GM19351 (cell line): ENCODE data around the gene NEDD9.

ENCODE experiments used
- ATAC-seq: cut with Tn5 transposase; IDR thresholded peaks from one replicate; pipeline ENCODE4 v1.9.1; 2021; ENCODE audit warnings: mild to moderate bottlenecking, moderate library complexity; ENCODE audit not compliant: unreplicated experiment

Gene NEDD9

DNA sequence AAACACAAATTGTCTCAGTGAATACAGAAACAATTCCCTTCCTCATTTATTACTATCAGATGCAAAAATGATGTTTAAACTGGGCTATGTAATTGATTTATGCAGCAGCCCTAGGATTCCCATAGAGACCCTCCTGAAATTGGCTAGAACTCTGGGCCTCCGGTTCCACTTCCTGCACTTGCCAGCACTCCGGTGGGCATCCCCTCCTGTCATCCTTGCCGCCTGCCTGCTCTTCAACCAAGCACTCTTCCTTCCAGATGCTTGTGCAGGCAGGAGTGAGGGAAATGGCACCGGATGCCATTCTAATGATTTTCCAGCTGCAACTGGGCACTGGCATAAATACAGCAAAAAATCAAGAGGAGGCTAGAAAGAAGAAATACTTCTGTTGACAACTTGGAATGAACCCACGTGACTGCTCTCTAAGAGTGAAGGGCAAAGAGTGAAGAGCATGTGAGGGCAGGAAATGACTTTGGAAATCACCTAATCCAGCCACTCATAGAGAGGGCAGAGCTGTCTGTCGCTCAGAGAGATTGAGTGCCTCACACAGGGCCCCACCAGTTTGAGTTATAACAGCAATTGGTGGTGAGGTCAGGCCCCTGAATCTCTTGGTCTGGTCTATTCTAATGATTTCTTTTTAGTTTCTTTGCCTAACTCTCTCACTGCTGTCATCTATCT lies 3.7 kb upstream of the NEDD9 start:
- ATAC-seq, result no peak

GRCh38 chr6:11235062-11235461 lies 2.6 kb upstream of the NEDD9 start:
- no peak for ATAC-seq

- no peak for ATAC-seq
Measured at GRCh38 chr6:11233673-11234573, 1.5 kb upstream of the NEDD9 start.

DNA sequence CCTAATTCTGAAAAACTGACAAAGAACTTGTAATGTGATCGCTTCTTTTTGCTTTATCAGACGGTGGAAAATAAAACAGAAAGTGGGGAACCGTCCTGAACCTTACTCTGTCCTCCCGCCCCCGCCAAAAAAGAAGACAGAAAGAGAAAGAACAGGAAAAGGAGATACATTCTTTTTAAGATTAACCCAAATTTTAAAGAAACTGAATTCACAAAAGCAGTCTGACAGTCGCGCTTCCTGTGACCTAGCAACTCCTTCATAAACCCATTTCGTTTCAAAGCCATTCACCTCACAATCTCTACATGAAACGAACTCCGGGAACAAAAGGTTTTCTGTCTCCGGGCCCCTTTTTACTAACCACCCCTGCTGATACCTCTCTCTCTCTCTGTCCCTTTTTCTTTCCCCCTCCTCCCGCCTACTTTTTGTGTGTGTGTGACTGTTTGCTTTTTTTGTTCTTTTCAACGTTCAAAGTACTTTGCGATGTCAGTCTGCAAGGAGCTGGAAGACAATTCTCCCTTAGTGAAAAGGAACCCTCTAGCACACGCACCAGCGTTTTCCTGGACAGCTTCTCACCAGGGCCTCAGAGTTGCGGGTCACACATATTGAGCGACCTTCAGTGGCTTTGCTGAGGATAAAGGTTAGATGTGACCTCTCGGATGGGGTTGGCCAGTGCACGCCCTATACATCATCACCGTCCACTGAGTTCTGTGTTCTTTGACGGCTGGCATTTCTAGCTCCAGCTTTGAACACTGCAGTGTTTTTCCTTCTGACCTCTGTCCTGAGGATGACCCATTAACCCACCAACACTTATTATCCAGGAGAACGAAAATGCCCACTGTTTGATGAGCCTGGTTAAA lies 530 bp upstream of the NEDD9 start:
- peak; percentile 17 for ATAC-seq

- no peak for ATAC-seq
Measured at GRCh38 chr6:11231564-11232192, 790 bp downstream of the NEDD9 start.

- ATAC-seq, result no peak
Measured at GRCh38 chr6:11231108-11231463, 1.4 kb downstream of the NEDD9 start.

DNA sequence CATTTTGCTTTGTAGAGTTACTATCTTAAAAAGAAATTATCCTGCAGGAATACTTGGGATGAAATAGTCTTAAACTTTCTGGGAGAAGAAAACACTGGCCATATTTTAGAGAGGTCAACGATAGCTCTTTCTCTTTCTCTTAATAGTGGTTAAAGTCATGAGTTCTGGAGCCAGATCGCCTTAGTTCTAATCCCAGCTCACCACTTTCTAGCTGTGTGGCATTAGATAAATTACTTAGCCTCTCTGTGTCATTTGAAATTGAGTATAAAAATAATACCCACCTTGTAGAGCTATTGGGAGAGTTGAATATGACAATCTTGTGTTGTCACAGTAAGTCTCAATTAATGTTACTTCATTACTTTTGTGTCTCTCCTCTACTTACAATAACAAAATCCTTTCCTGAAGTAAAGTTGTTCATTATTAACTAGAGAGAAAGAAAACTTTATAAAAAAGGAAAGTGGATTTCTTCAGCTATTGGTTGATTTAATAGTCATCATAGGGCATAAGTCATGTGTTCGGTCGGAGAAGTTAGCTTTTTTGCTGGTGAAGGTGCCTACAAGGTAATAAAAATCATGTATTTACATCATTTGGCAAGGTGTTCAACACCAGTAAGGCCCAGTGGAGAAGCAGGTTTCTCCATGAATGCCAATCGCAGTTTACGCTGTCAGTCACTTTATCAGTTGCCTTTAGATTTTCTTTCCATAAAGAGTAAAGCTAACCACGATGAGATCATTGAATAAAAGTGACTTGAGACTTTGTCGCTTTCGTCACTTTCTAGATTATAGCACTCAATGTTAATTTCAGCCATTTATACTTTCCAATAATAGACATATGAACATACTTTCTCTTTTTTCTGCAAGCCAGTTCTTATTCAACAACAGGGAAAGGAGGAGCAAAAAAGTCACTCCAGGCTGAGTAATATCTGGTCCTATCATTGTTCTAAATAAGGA lies 2.0 kb downstream of the NEDD9 start:
- ATAC-seq, result no peak

GRCh38 chr6:11229655-11230046 lies 2.8 kb downstream of the NEDD9 start:
- no peak for ATAC-seq

DNA sequence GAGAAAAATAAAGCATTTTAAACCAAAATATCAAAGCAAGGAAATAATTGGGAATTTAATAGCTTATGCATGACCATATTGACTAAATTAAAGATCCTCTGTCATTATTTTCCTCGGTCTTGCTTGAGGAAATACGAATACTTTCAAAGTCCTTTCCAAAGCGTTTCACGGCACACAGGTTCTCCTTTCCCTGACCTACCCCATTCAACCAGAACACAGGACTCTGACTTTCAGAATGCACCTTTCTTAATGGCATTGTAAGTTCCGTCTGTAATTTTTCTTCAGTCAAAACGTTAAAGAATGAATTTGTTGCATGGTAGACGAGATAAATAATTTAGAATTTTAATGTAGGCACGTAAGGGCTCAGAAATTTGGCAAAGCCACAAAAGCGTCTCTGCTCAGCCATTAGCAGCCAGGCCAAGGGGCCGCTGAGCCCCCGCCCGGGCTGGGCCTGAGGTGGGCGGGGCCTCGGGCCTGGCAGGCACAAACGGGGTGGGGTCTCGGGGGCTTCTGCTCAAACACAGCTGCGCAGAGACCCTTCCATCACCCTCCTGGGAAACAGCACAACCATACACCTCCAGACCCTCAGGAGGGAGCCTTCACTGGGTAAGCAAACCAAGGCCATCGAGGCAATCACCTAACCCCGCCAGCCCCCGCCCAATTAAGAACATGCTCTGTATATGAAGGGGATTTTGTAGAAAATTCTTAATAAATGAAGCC lies 3.4 kb downstream of the NEDD9 start:
- no peak for ATAC-seq

DNA sequence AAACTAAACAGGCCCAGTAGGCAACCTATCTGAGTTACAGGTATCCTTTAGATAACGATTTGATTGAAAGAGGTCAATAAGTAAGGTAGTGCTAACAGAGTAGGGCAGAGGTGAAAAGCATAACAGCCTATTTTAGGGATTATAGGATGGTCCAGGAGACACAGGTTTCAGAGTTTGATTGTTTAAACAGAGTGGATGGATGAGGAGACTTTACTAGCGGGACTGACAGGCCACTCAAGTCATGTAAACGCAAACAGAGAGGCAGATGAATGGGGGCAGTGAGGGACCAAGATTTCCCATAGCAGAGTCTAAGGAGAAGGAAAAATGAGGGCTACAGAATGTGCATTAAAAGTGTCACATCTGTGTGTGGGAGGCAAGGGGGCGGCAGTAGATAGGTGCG lies 4.8 kb downstream of the NEDD9 start:
- ATAC-seq, result no peak

GRCh38 chr6:11226005-11226404 lies 6.5 kb downstream of the NEDD9 start:
- no peak for ATAC-seq

DNA sequence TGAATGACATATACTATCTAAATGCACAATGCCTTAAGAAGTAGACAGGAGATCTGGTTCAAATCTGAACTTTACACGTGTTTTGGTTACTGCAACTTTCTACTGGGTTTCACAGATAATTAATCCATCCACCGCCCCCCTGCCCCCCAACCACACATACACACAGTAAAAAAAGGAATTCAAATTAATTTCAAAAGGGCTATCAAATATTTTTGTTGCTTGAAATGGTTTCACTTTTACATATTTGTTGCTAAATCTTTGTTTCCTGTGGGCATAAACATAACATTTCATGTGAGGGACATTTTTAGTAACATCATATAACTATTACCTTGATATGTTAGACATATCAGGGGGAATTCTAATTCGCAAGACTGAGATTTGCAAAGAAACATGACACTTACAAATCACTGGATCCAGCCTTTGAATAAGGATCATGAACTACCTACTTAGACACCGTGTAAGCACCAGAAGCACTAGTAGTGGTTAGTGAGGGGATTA lies 7.5 kb downstream of the NEDD9 start:
- ATAC-seq, result no peak

DNA sequence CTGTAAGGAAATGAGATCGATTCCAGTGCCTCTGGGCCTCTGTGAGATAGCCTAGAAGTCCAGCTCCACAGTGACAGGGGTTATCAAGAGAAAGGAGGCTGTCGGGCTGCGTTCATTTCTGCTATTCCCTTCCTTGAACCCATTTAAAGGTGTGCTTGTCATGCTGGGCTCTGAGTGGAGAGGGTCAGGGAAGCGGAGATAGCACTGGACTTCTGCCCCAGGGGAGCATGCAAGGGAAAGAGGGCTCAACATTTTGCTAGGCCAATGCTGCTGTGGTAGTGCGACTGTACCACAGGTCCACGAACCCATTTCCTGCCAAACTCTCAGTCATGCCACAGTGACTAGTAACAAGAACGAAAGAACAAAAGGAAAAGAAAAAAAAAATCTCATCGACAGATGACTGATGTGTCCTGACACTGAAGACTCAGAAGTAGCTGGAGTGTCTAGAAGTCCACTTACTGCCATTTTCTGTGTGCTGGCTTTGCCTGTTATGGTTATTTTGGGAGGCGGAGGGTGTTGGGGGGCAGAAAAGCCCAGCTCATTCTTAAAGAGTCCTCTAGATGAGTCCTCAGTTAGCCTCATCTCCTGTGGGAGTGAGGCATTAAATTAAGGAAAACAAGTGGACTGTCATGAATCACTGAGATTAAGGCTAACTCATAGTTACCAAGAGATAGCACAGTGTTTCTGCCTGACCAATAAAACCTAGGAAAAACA lies 8.1 kb downstream of the NEDD9 start:
- no peak for ATAC-seq

- no peak for ATAC-seq
Measured at GRCh38 chr6:11223286-11223864, 9.1 kb downstream of the NEDD9 start.

- no peak for ATAC-seq
Measured at GRCh38 chr6:11222385-11223277, 9.8 kb downstream of the NEDD9 start.

DNA sequence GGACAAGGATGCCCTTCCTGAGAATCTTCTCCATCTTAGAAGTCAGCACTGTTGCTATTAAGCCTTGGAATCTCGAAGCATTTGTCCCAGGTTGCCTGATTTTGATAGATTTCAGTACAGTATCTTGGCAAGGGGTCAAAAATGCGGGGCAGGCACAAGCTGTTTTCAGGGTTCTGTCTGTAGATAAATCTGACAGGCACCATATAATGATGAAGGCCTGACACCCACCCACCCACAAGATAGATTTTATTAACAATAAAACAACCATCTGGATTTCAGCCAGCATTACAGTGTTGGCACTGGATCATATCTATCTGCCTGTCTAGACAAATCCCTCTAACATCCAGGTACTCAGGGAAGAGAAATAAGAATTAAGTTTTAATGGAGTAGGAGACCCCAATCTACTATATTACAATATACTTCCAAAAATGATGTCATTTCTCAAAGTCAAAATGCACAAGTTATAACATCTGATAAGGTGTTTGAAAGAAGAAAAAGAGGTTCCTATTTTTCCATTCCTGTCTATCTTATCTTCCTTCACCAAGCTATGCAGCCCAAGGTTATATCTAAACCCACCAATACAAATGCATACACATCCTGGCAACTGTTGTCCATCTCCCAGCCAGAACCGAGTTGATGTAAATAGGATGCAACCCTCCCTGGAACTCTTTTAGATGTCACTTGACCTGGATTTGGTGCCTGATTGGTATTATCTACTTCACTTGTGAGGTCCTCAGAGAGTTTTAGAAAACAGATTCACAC lies 10.7 kb downstream of the NEDD9 start:
- no peak for ATAC-seq
